Effector memory CD4-positive, alpha-beta T cell (primary cell): Measurements from ENCODE around the gene GSKIP.
A peak's percentile ranks its signal among the peaks of the same experiment; 100 is the strongest.
"Not testable (repeated sequence)": the region's sequence is repeated elsewhere in the genome, so short reads cannot be mapped to it uniquely, and the experiment has no call there.

Experiments
- DNase-seq, 3 donors: peaks; one replicate each; pipeline ENCODE4 v3.0.0-alpha.2; 2020
- H3K27ac ChIP-seq: 2 replicates; pipeline ENCODE4 v1.7.0; 2013; ENCODE audit warnings: mild to moderate bottlenecking, low read length, moderate library complexity; ENCODE audit not compliant: insufficient read depth, poor library complexity, severe bottlenecking
- H3K27me3 ChIP-seq: replicated peaks from 2 replicates; pipeline ENCODE4 v1.7.0; 2013; ENCODE audit warnings: mild to moderate bottlenecking, low read length; ENCODE audit not compliant: insufficient read depth, control insufficient read depth, poor library complexity, severe bottlenecking
- H3K36me3 ChIP-seq: 2 replicates; pipeline ENCODE4 v1.7.0; 2013; ENCODE audit warnings: mild to moderate bottlenecking, low read length, moderate library complexity; ENCODE audit not compliant: control insufficient read depth, insufficient read depth
- H3K4me1 ChIP-seq: 2 replicates; pipeline ENCODE4 v1.7.0; 2013; ENCODE audit warnings: low read length, mild to moderate bottlenecking; ENCODE audit not compliant: control insufficient read depth, insufficient read depth, poor library complexity, severe bottlenecking
- H3K4me3 ChIP-seq: 2 replicates; pipeline ENCODE4 v1.7.0; 2013; ENCODE audit warnings: low read length, low read depth, mild to moderate bottlenecking; ENCODE audit not compliant: insufficient read depth, poor library complexity, severe bottlenecking
- H3K9me3 ChIP-seq: 2 replicates; pipeline ENCODE4 v1.7.0; 2013; ENCODE audit warnings: mild to moderate bottlenecking, low read length, moderate library complexity; ENCODE audit not compliant: control insufficient read depth
- total RNA-seq, 3 donors: gene quantifications; one replicate each; lab custom pipeline; 2026; lab: John Stamatoyannopoulos, UW

The GSKIP gene
- 15.5 to 22.3 (median 19.7) reads per million in 3 donors for total RNA-seq

DNA sequence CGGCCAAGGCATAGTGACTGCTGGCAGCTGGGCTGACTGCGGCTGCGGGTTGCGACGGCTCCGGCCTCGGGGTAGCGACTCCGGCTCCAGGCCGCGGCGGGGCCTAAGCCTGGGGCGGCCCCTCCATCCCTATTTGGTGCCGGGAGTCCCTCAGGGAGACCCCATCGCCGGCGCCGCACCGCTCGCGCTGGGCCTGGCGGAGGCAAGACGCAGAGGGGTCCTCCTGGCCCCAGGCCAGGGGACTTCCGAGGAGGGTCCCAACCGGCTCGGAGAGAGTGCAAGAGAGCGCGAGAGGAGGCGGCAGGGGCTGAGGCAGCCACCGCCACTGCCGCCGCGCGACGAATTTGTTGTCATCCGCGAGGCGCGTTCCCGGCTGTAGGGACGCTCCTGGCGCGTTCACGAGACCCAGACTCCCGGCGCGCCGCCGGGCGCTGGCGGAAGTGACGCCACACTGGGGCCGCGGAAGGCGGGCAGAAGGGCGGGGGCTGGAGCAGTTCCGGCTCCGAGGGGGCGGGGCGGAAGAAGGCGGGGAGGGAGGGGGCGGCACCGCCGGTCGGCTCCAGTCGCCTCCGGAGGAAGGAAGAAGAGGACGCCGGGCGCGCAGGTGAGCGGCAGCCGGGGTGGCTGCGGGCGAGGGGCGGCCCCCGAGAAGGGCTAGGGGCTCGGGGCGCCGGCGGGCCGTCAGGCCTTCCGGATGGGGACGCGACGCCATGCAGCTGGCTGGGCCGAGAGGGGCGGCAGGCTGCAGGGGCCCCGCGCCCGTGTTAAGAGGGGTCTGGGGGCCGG, at the start of gene GSKIP, which contains the start of gene ATG2B:
TSS of gene GSKIP (plus strand) at position 562 of the 786 bp plus-strand sequence. CDS start 18,722 bp downstream, outside the sequence.
TSS of gene ATG2B (minus strand) at position 377 of the 786 bp plus-strand sequence. CDS start at position 12, 365 bp downstream.
- peak; percentile 95 to 96 (median 96) for DNase-seq
- H3K27ac ChIP-seq: peak within 1 kb of the TSS; percentile 94
- no peaks in the 10 kb centered on the region for H3K9me3 ChIP-seq
- H3K36me3 ChIP-seq: no peaks in the 10 kb centered on the region
- no peaks in the 10 kb centered on the region for H3K27me3 ChIP-seq
- peaks cover 12% of the 10 kb centered on the region for H3K4me1 ChIP-seq
- peak within 1 kb of the TSS; percentile 73 for H3K4me3 ChIP-seq

DNA sequence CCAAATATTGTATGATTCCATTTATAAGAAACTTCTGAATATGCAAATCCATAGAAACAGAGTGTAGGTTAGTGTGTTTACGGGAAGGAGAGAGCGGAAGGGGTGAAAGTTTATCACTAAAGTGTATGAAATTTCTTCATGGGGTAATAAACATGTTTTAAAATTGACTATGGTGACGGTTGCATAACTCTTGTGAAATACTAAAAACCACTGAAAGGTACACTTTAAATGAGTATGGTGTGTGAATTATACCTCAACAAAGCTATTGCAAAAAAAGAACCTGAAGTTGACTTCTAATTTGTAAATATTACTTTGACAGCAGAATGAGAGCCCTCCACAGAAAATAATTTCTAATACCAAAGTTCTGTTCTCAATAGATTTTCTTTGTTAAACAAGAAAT, 47.2 kb upstream of the GSKIP start:
- no peak for DNase-seq
- Histone ChIP-seq H3K27ac (no peak overlapping the region), H3K4me1 (no peaks in the 10 kb centered on the region), H3K9me3 (no peaks in the 10 kb centered on the region), H3K27me3 (no peaks in the 10 kb centered on the region), H3K4me3 (no peak overlapping the region), H3K36me3 (peaks cover 51% of the 10 kb centered on the region)

DNA sequence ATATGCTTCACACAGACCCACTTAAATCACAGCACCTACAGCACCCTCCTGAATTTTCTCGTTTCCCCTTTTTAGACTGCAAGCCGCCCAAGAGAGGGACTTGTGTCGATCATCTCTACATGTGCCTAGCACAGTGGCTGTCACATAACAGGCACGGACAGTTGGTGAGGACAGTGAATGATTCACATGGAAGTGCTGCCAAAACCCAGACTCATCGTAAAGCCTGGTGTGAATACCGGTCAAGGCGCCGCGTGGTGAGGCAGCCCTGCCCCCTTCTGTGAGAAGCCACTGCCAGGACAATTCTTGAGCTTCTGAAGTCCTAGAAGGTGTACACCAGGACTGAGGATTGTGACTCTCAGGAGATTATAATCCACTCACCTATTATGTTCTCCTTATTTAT, 44.5 kb upstream of the GSKIP start:
- peaks cover 46% of the 10 kb centered on the region for H3K36me3 ChIP-seq

DNA sequence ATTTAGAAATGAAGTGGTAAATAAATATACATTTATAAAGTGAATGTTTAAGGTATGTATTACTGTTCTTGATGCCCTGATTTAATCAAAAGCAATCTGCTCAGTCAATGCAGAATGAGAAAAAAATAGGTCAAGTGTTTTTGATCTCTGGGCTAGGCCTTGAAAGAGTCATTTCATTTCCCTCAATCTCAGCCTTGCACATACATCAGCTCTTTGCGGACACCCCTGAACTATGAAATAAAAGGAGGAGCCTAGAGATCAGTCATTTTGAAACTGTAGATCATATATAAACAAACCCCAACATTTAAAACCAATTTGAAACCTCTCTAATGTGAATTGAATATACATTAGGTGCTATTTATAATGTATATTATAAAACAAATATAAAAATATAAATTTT, 42.7 kb upstream of the GSKIP start:
- peaks cover 41% of the 10 kb centered on the region for H3K36me3 ChIP-seq
- H3K27ac ChIP-seq: no peak overlapping the region
- H3K9me3 ChIP-seq: no peaks in the 10 kb centered on the region
- H3K27me3 ChIP-seq: no peaks in the 10 kb centered on the region
- H3K4me3 ChIP-seq: no peak overlapping the region
- DNase-seq: no peak
- H3K4me1 ChIP-seq: no peaks in the 10 kb centered on the region

More for the DNA sequence above, 44.5 kb upstream of the GSKIP start:
- H3K4me1 ChIP-seq: no peaks in the 10 kb centered on the region
- no peak overlapping the region for H3K4me3 ChIP-seq
- H3K27ac ChIP-seq: no peak overlapping the region
- H3K9me3 ChIP-seq: no peaks in the 10 kb centered on the region
- DNase-seq: no peak
- H3K27me3 ChIP-seq: no peaks in the 10 kb centered on the region

- H3K27ac ChIP-seq: no peak overlapping the region
- H3K9me3 ChIP-seq: no peaks in the 10 kb centered on the region
- no peak for DNase-seq
Observed at GRCh38 chr14:96324219-96324618, 39.1 kb upstream of the GSKIP start.

DNA sequence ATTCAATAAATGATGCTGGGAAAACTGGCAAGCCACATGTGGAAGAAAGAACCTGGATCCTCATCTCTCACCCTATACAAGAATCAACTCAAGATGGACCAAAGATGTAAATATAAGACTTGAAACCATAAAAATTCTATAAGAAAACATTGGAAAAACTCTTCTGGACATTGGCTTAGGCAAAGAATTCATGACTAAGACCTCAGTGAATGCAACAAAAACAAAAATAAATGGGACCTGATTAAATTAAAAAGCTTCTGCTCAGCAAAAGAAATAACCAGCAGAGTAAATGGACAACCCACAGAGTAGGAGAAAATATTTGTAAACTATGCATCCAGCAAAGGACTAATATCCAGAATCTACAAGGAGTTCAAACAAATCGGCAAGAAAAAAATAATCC, 24.8 kb upstream of the GSKIP start:
- no peaks in the 10 kb centered on the region for H3K27me3 ChIP-seq
- H3K36me3 ChIP-seq: peaks cover 25% of the 10 kb centered on the region
- H3K9me3 ChIP-seq: no peaks in the 10 kb centered on the region
- H3K27ac ChIP-seq: no peak overlapping the region
- H3K4me3 ChIP-seq: no peak overlapping the region
- no peak for DNase-seq
- no peaks in the 10 kb centered on the region for H3K4me1 ChIP-seq

More at GRCh38 chr14:96324219-96324618, 39.1 kb upstream of the GSKIP start:
- Histone ChIP-seq H3K27me3 (no peaks in the 10 kb centered on the region), H3K4me3 (no peak overlapping the region), H3K36me3 (peaks cover 33% of the 10 kb centered on the region), H3K4me1 (no peaks in the 10 kb centered on the region)

GRCh38 chr14:96341323-96341722, 22.0 kb upstream of the GSKIP start:
- no peaks in the 10 kb centered on the region for H3K27me3 ChIP-seq
- no peaks in the 10 kb centered on the region for H3K4me1 ChIP-seq
- DNase-seq: no peak
- no peaks in the 10 kb centered on the region for H3K9me3 ChIP-seq
- no peak overlapping the region for H3K4me3 ChIP-seq
- H3K36me3 ChIP-seq: peaks cover 18% of the 10 kb centered on the region
- no peak overlapping the region for H3K27ac ChIP-seq

DNA sequence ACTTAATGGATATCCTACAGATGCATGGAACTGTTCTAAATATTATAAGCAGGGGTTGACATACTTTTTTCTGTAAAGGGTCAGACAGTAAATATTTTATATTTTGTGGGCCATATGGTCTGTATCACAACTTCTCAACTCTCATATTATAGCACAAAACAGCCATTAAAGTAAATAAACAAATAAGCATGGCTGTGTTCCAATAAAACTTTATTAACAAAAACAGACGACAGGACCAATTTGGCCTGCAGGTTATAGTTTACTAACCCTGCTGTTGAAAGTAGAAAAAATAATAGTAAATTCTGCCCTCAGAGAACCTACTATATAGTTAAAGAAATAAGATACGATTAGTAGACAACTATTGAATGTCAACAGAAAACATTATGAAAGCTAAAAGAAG, 17.7 kb upstream of the GSKIP start:
- Histone ChIP-seq H3K9me3 (no peaks in the 10 kb centered on the region), H3K4me3 (no peak overlapping the region), H3K4me1 (no peaks in the 10 kb centered on the region), H3K36me3 (peaks cover 5% of the 10 kb centered on the region), H3K27me3 (no peaks in the 10 kb centered on the region), H3K27ac (no peak overlapping the region)
- DNase-seq: no peak

DNA sequence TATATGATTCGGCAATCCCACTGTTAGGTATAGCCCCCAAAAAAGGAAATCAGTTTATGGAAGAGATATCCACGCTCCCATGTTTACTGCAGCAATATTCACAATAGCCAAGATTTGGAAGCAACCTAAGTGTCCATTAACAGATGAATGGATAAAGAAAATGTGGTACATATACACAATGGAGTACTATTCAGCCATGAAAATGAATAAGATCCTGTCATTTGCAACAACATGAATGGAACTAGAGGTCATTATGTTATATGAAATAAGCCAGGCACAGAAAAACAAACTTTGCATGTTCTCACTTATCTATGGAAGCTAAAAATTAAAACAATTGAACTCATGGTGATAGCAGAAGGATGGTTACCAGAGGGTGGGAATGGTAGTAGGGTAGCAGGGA, 15.4 kb upstream of the GSKIP start:
- not testable (repeated sequence) for DNase-seq, H3K4me3 ChIP-seq

GRCh38 chr14:96349286-96350075, 13.8 kb upstream of the GSKIP start:
- no peaks in the 10 kb centered on the region for H3K4me1 ChIP-seq
- H3K27ac ChIP-seq: no peak overlapping the region
- H3K36me3 ChIP-seq: no peaks in the 10 kb centered on the region
- no peak overlapping the region for H3K4me3 ChIP-seq
- DNase-seq: no peak
- H3K27me3 ChIP-seq: no peaks in the 10 kb centered on the region
- no peaks in the 10 kb centered on the region for H3K9me3 ChIP-seq

More for the DNA sequence above, 15.4 kb upstream of the GSKIP start:
- not testable (repeated sequence) for H3K27me3 ChIP-seq, H3K4me1 ChIP-seq, H3K27ac ChIP-seq, H3K36me3 ChIP-seq, H3K9me3 ChIP-seq
